Endothelial cell of umbilical vein (primary cell): ENCODE data around the gene MAP7D3. TPM values are rescaled to one million over a fixed set of nuclear protein-coding genes. Genes with fewer than 3 reads are reported as not detected.

Experiments used
- BruUV-seq: library from RNA; stranded (reverse); fragments of 400-500 nt; replicated peaks from 2 replicates; lab custom pipeline; 2021; lab: Mats Ljungman, UMichigan
- CTCF ChIA-PET: fragments of 300-600, 350-600 bp; sonication (Branson Sonifier 250); formaldehyde crosslinking; loops from one replicate; lab custom pipeline; 2021; ENCODE audit warnings: antibody characterized with exemption, inconsistent platforms; lab: Charles Lee
- POLR2A ChIA-PET: fragments of 300-600, 350-600 bp; sonication (Branson Sonifier 250); formaldehyde crosslinking; loops from one replicate; lab custom pipeline; 2021; ENCODE audit warnings: antibody characterized with exemption, inconsistent platforms; lab: Charles Lee
- DNase-seq: peaks from one replicate; pipeline ENCODE4 v3.0.0-alpha.2; 2011; ENCODE audit warnings: low read depth, low spot score
- FAIRE-seq: peaks from 2 replicates; lab custom pipeline; 2011; peaks lifted over from hg19 to GRCh38; lab: Jason Lieb, UNC
- H2AFZ ChIP-seq: 2 replicates; pipeline ENCODE4 v1.6.0; 2012; ENCODE audit warnings: low read depth, low read length, control low read depth, inconsistent platforms
- H3K27ac ChIP-seq: 2 replicates; pipeline ENCODE4 v1.5.1; 2011; ENCODE audit warnings: low read depth, mild to moderate bottlenecking, control low read depth, low read length, moderate library complexity; ENCODE audit not compliant: insufficient read depth
- H3K27me3 ChIP-seq, 2 experiments: 2 replicates each; pipeline versions ENCODE4 v1.6.0 to v1.6.1; 2011; ENCODE audit warnings: low read length in 2 of 2, mixed read lengths in 1 of 2; ENCODE audit not compliant: control insufficient read depth in 2 of 2, insufficient read depth in 2 of 2
- H3K36me3 ChIP-seq, 2 experiments: 2 replicates in 1 of 2; 3 replicates in 1 of 2; pipeline ENCODE4 v1.5.1; 2011; ENCODE audit warnings: low read length in 2 of 2, mild to moderate bottlenecking in 1 of 2, moderate library complexity in 1 of 2; ENCODE audit not compliant: control insufficient read depth in 2 of 2, insufficient read depth in 2 of 2; ENCODE audit errors: extremely low read depth in 1 of 2
- H3K4me1 ChIP-seq: 3 replicates; pipeline ENCODE4 v1.5.1; 2011; ENCODE audit warnings: mild to moderate bottlenecking, low read length; ENCODE audit not compliant: control insufficient read depth, insufficient read depth; ENCODE audit errors: extremely low read depth
- H3K4me2 ChIP-seq: 2 replicates; pipeline ENCODE4 v1.6.1; 2011; ENCODE audit warnings: low read length, control low read depth, mixed read lengths; ENCODE audit not compliant: insufficient read depth
- H3K4me3 ChIP-seq, 3 experiments: fragments of 200-600 bp in 1 of 3; sonication (generic), shearing (Covaris generic) in 1 of 3; replicated peaks in 1 of 3; 2 replicates each; pipeline ENCODE4 v1.5.1; 2011 to 2016; ENCODE audit warnings: control low read depth in 3 of 3, low read length in 3 of 3, mild to moderate bottlenecking in 2 of 3, inconsistent platforms in 1 of 3, low read depth in 1 of 3, moderate library complexity in 1 of 3; ENCODE audit not compliant: insufficient read depth in 1 of 3
- H3K79me2 ChIP-seq: 2 replicates; pipeline ENCODE4 v1.6.0; 2012; ENCODE audit warnings: low read length, inconsistent platforms; ENCODE audit not compliant: control insufficient read depth, insufficient read depth
- H3K9ac ChIP-seq: replicated peaks from 2 replicates; pipeline ENCODE3; 2011; ENCODE audit warnings: low read length, control low read depth; ENCODE audit not compliant: insufficient read depth; ENCODE audit errors: extremely low read depth
- H3K9me1 ChIP-seq: replicated peaks from 3 replicates; pipeline ENCODE4 v1.6.0; 2011; ENCODE audit warnings: mild to moderate bottlenecking, low read length; ENCODE audit not compliant: control insufficient read depth, insufficient read depth; ENCODE audit errors: extremely low read depth
- H3K9me3 ChIP-seq: replicated peaks from 2 replicates; pipeline ENCODE4 v1.5.1; 2012; ENCODE audit warnings: low read length, inconsistent platforms; ENCODE audit not compliant: control insufficient read depth, insufficient read depth
- H4K20me1 ChIP-seq: replicated peaks from 2 replicates; pipeline ENCODE3; 2011; ENCODE audit warnings: mild to moderate bottlenecking, low read length; ENCODE audit not compliant: control insufficient read depth, insufficient read depth; ENCODE audit errors: extremely low read depth
- CTCF ChIP-seq, 2 donors: IDR thresholded peaks; 1 replicate in 1 of 2; 2 replicates in 1 of 2; pipeline ENCODE4 v1.5.1; 2011; ENCODE audit warnings: low read length in 2 of 2, mild to moderate bottlenecking in 2 of 2, moderate library complexity in 2 of 2, control low read depth in 1 of 2, inconsistent platforms in 1 of 2, low read depth in 1 of 2; ENCODE audit not compliant: insufficient read depth in 1 of 2; ENCODE audit errors: extremely low read depth in 1 of 2
- EZH2 ChIP-seq: IDR thresholded peaks from 2 replicates; pipeline ENCODE4 v1.6.1; 2012; ENCODE audit warnings: borderline replicate concordance, low read depth, mild to moderate bottlenecking, moderate library complexity, low read length, inconsistent platforms; ENCODE audit not compliant: severe bottlenecking
- FOS ChIP-seq: IDR thresholded peaks from 2 replicates; pipeline ENCODE4 v1.6.1; 2011; ENCODE audit warnings: mild to moderate bottlenecking, low read length, moderate library complexity, borderline replicate concordance; ENCODE audit not compliant: insufficient read depth
- MAX ChIP-seq: IDR thresholded peaks from 2 replicates; pipeline ENCODE4 v1.6.1; 2011; ENCODE audit not compliant: insufficient read depth, insufficient read length
- MYC ChIP-seq: IDR thresholded peaks from one replicate; pipeline ENCODE4 v1.6.1; 2011; ENCODE audit warnings: mild to moderate bottlenecking, low read depth, low read length
- POLR2A ChIP-seq: IDR thresholded peaks from 2 replicates; pipeline ENCODE4 v1.6.1; 2012; ENCODE audit warnings: low read depth, mild to moderate bottlenecking, control low read depth, low read length
- dilution Hi-C: fragments of 300-500 bp; cut with MboI; formaldehyde crosslinking; loops from one replicate; pipeline ENCODE4 v1.15.0; 2019; ENCODE audit warnings: low sequenced_read_pairs; ENCODE audit not compliant: extremely low pct_ligation_motif_present
- intact Hi-C: fragments of 100-400 bp; cut with micrococcal nuclease; formaldehyde crosslinking; loops from one replicate; pipeline ENCODE4 v1.10.0; 2022
- polyA plus RNA-seq, 4 experiments: library from polyadenylated mRNA; depleted of rRNA in 3 of 4; stranded (reverse) in 3 of 4; unstranded in 1 of 4; fragments of >200 nt; gene quantifications; 2 replicates each; pipeline versions ENCODE4 v1.2.1 to v1.2.3, GENCODE V29; 2011 to 2012; ENCODE audit warnings: missing spikeins in 1 of 4
- total RNA-seq: library from RNA; stranded (reverse); gene quantifications from 2 replicates; pipeline ENCODE4 v1.2.3, GENCODE V29; 2021

Gene MAP7D3
- total and polyA plus RNA-seq, 2 donors (not counting 3 experiments of a cell fraction or from before 2014, with no cell fraction given): 6.5 to 22.8 TPM

- Histone ChIP-seq H4K20me1 (no peaks in the 10 kb centered on the region), H3K36me3 (no peaks in the 10 kb centered on the region), H3K27me3 (no peaks in the 10 kb centered on the region), H3K9me3 (no peaks in the 10 kb centered on the region), H3K4me3 (no peak overlapping the region), H3K9me1 (no peaks in the 10 kb centered on the region), H3K4me2 (peak overlapping the region; percentile 21), H2AFZ (no peak overlapping the region), H3K27ac (no peak overlapping the region), H3K9ac (no peak overlapping the region), H3K4me1 (peaks cover 21% of the 10 kb centered on the region), H3K79me2 (no peaks in the 10 kb centered on the region)
- FAIRE-seq (peak; percentile 83), DNase-seq (peak; percentile 36)
- no peak for TF ChIP-seq POLR2A
- dilution Hi-C loops: no loop called here
- ChIA-PET POLR2A (no interaction called here), CTCF (interaction anchor here (0.6 to 1.5 kb wide), 4 partner anchors 15 to 243 kb away, joined by 3 to 7 read pairs (median 3); no protein-coding TSS in a partner anchor)
- intact Hi-C loops: loop anchor here (2.0 kb wide), 1 partner anchor 226 kb away; the partner anchor contains the start of gene HTATSF1
- BruUV-seq: no TSS peak
Observed at GRCh38 chrX:136271300-136271699, 20.1 kb upstream of the MAP7D3 start.

GRCh38 chrX:136269921-136270320 is 18.7 kb upstream of the MAP7D3 start:
- Histone ChIP-seq H3K4me3 (no peak overlapping the region), H3K36me3 (no peaks in the 10 kb centered on the region), H3K79me2 (no peaks in the 10 kb centered on the region), H3K9me3 (no peaks in the 10 kb centered on the region), H3K27me3 (no peaks in the 10 kb centered on the region), H3K4me1 (peaks cover 21% of the 10 kb centered on the region), H3K4me2 (no peak overlapping the region), H3K27ac (peak overlapping the region; percentile 20), H2AFZ (no peak overlapping the region), H3K9me1 (no peaks in the 10 kb centered on the region), H4K20me1 (no peaks in the 10 kb centered on the region), H3K9ac (no peak overlapping the region)
- no TSS peak for BruUV-seq
- intact Hi-C loops (loop anchor here (2.0 to 10.0 kb wide), 4 partner anchors 49 to 745 kb away; partner anchors contain the start of genes FHL1, HTATSF1 and INTS6L), dilution Hi-C loops (no loop called here)
- peak; percentile 72 for FAIRE-seq
- no peak for TF ChIP-seq FOS
- TF ChIP-seq POLR2A: no peak
- no peak for TF ChIP-seq MYC
- no peak for TF ChIP-seq MAX
- TF ChIP-seq EZH2: no peak
- TF ChIP-seq CTCF (IDR thresholded peaks at IDR 0.05; ENCODE audit: extremely low read depth in 1 of 2, insufficient read depth in 1 of 2, low read depth in 1 of 2, low read length in 2 of 2): no peak
- CTCF ChIA-PET: interaction anchor here (1.5 to 3.1 kb wide), 9 partner anchors 9 to 242 kb away, joined by 4 to 28 read pairs (median 10); partner anchors contain the start of gene MAP7D3
- peak; percentile 43 for DNase-seq
- POLR2A ChIA-PET: no interaction called here
